Loucy (cell line): Measurements from ENCODE around the gene FOXL3.

Experiments
- H2AFZ ChIP-seq: fragments of 200-600 bp; sonication (generic); 2 replicates; pipeline ENCODE4 v1.6.0; 2016; ENCODE audit warnings: antibody characterized with exemption, mild to moderate bottlenecking, low read length, moderate library complexity
- H3F3A ChIP-seq: fragments of 200-600 bp; 2 replicates; pipeline ENCODE4 v1.6.0; 2016; ENCODE audit warnings: antibody characterized with exemption, low read depth, mild to moderate bottlenecking
- H3K27me3 ChIP-seq: fragments of 200-600 bp; sonication (generic); 2 replicates; pipeline ENCODE4 v1.6.1; 2014; ENCODE audit warnings: low read length, mild to moderate bottlenecking; ENCODE audit not compliant: insufficient read depth, poor library complexity, severe bottlenecking
- H3K36me3 ChIP-seq: fragments of 200-600 bp; sonication (generic); 2 replicates; pipeline ENCODE4 v1.6.1; 2016; ENCODE audit warnings: low read length; ENCODE audit not compliant: insufficient read depth
- H3K4me1 ChIP-seq: fragments of 200-600 bp; sonication (generic); 2 replicates; pipeline ENCODE4 v1.5.1; 2014; ENCODE audit warnings: low read length, mild to moderate bottlenecking; ENCODE audit not compliant: insufficient read depth, poor library complexity, severe bottlenecking
- H3K4me2 ChIP-seq: fragments of 200-600 bp; sonication (generic); 2 replicates; pipeline ENCODE4 v1.6.0; 2014; ENCODE audit warnings: antibody characterized with exemption, low read length, low read depth, mild to moderate bottlenecking; ENCODE audit not compliant: poor library complexity, severe bottlenecking
- H3K4me3 ChIP-seq: fragments of 200-600 bp; sonication (generic); 2 replicates; pipeline ENCODE4 v1.5.1; 2014; ENCODE audit warnings: low read length, mild to moderate bottlenecking, mixed read lengths; ENCODE audit not compliant: poor library complexity, severe bottlenecking
- H3K79me2 ChIP-seq: fragments of 200-600 bp; sonication (generic); 2 replicates; pipeline ENCODE4 v1.6.1; 2014; ENCODE audit warnings: low read length; ENCODE audit not compliant: insufficient read depth
- H3K9ac ChIP-seq: fragments of 200-600 bp; sonication (generic); 2 replicates; pipeline ENCODE4 v1.6.0; 2014; ENCODE audit warnings: mild to moderate bottlenecking, low read depth, low read length, moderate library complexity; ENCODE audit not compliant: poor library complexity, severe bottlenecking
- H3K9me2 ChIP-seq: fragments of 200-600 bp; sonication (generic); replicated peaks from 2 replicates; pipeline ENCODE4 v1.6.1; 2016; ENCODE audit warnings: low read depth, low read length, mixed read lengths
- H3K9me3 ChIP-seq: fragments of 200-600 bp; sonication (generic); 2 replicates; pipeline ENCODE4 v1.6.1; 2014; ENCODE audit warnings: mild to moderate bottlenecking, antibody characterized with exemption, low read length, low read depth; ENCODE audit not compliant: insufficient read depth
- H4K20me1 ChIP-seq: fragments of 200-600 bp; sonication (generic); 2 replicates; pipeline ENCODE4 v1.6.0; 2014; ENCODE audit warnings: antibody characterized with exemption, low read length, mild to moderate bottlenecking; ENCODE audit not compliant: insufficient read depth, poor library complexity, severe bottlenecking
- EZH2phosphoT487 ChIP-seq: fragments of 200-600 bp; IDR thresholded peaks from 2 replicates; pipeline ENCODE4 v1.6.1; 2018; ENCODE audit warnings: antibody characterized with exemption, mild to moderate bottlenecking, moderate library complexity, borderline replicate concordance
- TF ChIP-seq, protein P1 (sequence below): fragments of 200-600 bp; sonication (generic); conservative IDR thresholded peaks from 2 replicates; pipeline ENCODE4 v1.5.1; 2014; ENCODE audit warnings: mild to moderate bottlenecking, antibody characterized with exemption, low read length

FOXL3 gene

DNA sequence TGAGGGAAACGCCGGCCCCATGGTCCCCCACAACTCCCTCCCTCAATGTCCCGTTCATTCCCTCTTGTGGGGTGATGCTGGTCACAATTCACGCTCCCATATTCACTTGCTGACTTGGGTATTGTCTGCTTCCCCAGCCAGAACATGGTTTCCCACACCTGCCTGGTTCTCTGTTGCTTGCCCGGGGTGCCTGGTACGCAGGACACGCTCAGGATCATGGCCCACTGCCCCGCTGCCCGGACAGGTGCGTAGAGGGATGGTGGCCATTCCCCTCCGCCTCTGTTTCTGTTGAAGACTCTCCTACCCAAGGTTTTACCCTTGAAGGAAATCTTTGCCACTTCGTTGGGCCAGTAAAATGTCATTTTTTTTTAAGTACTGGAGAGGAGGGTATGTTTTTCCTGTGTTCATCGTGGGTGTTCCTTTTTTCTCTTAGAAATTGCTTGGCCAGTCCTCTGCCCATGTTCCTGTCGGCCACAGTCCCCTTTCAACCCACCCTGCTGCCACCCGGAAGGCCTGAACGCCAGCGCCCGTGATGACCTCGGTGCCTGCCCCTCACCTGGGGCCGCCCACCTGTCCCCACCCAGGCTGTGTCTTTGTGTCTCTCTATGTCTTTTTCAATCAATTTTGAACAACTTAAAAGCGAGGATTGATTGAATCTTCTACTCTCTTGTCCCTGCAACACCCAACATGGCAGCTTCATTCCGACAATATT is 38.2 kb downstream of the FOXL3 start:
- Histone ChIP-seq H3K9me3 (peaks cover 6% of the 10 kb centered on the region; the same call in 1 of the 2 replicates), H3K79me2 (no peaks in the 10 kb centered on the region), H3K27me3 (no peaks in the 10 kb centered on the region), H3K36me3 (no peaks in the 10 kb centered on the region), H3K9me2 (no peaks in the 10 kb centered on the region), H3F3A (no peaks in the 10 kb centered on the region), H4K20me1 (no peaks in the 10 kb centered on the region), H3K9ac (no peak overlapping the region), H3K4me1 (no peaks in the 10 kb centered on the region), H3K4me2 (no peak overlapping the region), H2AFZ (no peak overlapping the region), H3K4me3 (no peak overlapping the region)
- TF ChIP-seq, protein P1, sequence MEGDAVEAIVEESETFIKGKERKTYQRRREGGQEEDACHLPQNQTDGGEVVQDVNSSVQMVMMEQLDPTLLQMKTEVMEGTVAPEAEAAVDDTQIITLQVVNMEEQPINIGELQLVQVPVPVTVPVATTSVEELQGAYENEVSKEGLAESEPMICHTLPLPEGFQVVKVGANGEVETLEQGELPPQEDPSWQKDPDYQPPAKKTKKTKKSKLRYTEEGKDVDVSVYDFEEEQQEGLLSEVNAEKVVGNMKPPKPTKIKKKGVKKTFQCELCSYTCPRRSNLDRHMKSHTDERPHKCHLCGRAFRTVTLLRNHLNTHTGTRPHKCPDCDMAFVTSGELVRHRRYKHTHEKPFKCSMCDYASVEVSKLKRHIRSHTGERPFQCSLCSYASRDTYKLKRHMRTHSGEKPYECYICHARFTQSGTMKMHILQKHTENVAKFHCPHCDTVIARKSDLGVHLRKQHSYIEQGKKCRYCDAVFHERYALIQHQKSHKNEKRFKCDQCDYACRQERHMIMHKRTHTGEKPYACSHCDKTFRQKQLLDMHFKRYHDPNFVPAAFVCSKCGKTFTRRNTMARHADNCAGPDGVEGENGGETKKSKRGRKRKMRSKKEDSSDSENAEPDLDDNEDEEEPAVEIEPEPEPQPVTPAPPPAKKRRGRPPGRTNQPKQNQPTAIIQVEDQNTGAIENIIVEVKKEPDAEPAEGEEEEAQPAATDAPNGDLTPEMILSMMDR, result no peak
- TF ChIP-seq EZH2phosphoT487, result no peak

DNA sequence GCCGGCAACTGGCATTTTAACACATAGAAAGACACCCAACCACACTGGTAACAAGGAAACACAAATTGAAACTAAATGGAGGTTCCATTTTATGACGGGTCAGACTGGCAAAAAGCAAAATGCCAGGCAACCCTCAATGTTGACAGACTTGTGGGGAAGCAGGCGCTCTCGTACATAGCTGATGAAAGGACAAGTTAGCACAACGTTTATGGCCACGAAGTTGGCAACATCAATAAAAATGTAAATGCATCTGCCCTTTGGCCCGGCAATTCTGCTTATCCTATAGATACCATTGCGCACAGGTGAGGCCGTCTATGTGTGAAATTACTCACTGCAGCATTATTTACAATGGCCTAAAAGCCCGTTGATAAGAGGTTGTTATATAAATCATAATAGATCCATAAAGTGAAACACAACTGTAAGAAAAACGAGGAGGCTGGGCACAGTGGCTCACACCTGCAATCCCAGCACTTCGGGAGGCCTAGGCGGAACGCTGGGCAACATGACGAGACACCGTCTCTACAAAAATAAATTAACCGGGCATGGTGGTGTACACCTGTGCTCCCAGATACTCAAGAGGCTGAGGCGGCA is 39.8 kb downstream of the FOXL3 start:
- Histone ChIP-seq H3K4me1 (no peaks in the 10 kb centered on the region), H3K79me2 (no peaks in the 10 kb centered on the region), H4K20me1 (no peaks in the 10 kb centered on the region), H3K9me2 (no peaks in the 10 kb centered on the region), H3F3A (no peaks in the 10 kb centered on the region; the same call in 1 of the 2 replicates), H3K9me3 (peaks cover 6% of the 10 kb centered on the region; the same call in 1 of the 2 replicates), H3K9ac (no peak overlapping the region), H3K4me3 (no peak overlapping the region), H3K27me3 (no peaks in the 10 kb centered on the region), H2AFZ (no peak overlapping the region), H3K36me3 (no peaks in the 10 kb centered on the region), H3K4me2 (no peak overlapping the region)
- TF ChIP-seq EZH2phosphoT487, result no peak
- TF ChIP-seq, protein P1, result no peak

DNA sequence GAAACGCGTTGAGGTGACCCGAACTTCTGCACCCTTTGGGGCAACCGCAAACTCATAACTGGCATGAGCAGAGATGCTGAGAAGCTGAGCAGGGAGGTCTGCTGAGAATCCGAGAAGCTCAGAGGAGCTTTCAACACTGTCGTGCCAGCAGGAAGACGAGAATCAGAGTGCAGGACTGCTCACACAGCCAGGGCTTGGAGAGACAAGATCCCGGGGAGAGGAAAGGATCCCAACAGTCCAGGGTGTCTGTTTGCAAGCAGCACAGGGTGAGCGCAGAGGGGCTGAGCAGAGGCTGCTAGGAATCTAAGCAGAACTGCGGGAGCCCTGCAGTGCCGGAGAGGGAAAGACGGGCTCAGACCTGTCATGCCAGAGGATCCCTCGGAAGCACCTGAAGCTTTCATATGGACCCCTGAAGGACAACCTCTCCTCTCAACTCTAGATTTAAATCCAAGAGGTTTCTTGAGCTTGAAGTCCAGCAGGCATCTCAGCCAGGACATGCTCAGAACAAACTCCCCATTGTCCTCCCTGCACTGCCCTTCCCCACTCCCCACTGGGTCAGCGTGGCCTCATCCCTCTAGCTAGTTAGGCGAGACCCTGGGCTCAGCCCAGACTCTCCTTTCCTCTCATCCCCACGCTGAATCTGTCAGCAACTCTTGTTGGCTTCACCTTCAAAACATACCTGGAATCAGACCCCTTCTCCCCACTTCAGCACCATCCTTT is 40.7 kb downstream of the FOXL3 start:
- no peaks in the 10 kb centered on the region for H3K4me1 ChIP-seq
- H3K79me2 ChIP-seq, result no peaks in the 10 kb centered on the region
- TF ChIP-seq, protein P1, result no peak
- no peaks in the 10 kb centered on the region for H4K20me1 ChIP-seq
- no peaks in the 10 kb centered on the region for H3K27me3 ChIP-seq
- no peaks in the 10 kb centered on the region for H3K36me3 ChIP-seq
- H2AFZ ChIP-seq, result no peak overlapping the region
- no peaks in the 10 kb centered on the region for H3K9me2 ChIP-seq
- no peak overlapping the region for H3K9ac ChIP-seq
- H3F3A ChIP-seq, result no peaks in the 10 kb centered on the region; the same call in 1 of the 2 replicates
- H3K4me2 ChIP-seq, result no peak overlapping the region
- H3K9me3 ChIP-seq, result peaks cover 6% of the 10 kb centered on the region; the same call in 1 of the 2 replicates
- H3K4me3 ChIP-seq, result no peak overlapping the region
